GM12872 (cell line): ENCODE results near the gene NRDE2.

ENCODE experiments used
- TF ChIP-seq, protein P1 (sequence below): IDR thresholded peaks from 3 replicates; pipeline ENCODE4 v1.5.1; 2011; ENCODE audit warnings: low read depth, mild to moderate bottlenecking, low read length, moderate library complexity; ENCODE audit not compliant: insufficient read depth

Gene NRDE2

DNA sequence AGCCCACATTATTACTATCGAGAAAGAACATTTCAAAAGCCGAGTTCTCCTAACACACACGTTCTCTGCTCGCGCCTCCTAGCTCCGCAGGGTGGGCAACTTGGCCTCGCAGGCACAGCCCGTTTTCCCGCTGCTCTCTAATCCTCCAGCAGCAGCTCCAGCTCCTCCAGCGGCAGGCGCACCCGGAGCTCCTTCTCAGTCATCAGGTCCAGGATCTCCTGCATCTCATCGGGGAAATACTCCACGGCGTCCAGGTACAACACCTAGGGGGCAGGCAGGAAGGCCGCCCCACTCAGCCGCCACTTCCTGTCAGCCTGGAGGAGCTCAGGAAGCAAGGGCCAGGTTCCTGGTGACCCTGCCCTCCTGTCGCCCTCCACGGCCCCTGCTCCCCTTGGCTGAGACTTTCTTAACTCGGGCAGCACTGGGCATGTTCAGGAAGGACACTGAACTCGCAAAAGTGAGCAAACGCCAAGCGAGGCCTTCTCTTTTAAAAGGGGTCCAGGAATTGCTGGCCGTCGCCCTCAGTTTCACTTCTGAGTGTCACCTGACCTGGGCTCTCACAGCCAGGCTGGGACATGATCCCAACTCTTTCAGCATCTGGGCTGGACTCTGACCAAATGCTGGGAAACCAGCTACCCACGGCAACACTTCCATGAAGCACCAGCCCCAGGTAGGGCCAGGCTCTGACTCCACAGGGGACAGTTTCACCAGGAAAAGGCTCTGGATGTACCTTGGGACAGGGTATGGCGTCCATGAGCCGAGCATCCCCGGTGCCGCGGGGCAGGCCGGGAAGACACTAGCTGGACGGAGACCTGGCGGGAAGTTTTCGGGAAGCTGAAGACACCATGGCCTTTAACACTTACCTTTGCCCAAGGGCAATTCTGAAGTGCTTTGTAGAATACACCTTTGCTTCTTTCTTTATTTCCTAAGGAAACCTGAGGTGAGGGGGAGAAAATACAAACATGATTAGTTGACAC lies 53.3 kb downstream of the NRDE2 start:
- TF ChIP-seq, protein P1, sequence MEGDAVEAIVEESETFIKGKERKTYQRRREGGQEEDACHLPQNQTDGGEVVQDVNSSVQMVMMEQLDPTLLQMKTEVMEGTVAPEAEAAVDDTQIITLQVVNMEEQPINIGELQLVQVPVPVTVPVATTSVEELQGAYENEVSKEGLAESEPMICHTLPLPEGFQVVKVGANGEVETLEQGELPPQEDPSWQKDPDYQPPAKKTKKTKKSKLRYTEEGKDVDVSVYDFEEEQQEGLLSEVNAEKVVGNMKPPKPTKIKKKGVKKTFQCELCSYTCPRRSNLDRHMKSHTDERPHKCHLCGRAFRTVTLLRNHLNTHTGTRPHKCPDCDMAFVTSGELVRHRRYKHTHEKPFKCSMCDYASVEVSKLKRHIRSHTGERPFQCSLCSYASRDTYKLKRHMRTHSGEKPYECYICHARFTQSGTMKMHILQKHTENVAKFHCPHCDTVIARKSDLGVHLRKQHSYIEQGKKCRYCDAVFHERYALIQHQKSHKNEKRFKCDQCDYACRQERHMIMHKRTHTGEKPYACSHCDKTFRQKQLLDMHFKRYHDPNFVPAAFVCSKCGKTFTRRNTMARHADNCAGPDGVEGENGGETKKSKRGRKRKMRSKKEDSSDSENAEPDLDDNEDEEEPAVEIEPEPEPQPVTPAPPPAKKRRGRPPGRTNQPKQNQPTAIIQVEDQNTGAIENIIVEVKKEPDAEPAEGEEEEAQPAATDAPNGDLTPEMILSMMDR = no peak

DNA sequence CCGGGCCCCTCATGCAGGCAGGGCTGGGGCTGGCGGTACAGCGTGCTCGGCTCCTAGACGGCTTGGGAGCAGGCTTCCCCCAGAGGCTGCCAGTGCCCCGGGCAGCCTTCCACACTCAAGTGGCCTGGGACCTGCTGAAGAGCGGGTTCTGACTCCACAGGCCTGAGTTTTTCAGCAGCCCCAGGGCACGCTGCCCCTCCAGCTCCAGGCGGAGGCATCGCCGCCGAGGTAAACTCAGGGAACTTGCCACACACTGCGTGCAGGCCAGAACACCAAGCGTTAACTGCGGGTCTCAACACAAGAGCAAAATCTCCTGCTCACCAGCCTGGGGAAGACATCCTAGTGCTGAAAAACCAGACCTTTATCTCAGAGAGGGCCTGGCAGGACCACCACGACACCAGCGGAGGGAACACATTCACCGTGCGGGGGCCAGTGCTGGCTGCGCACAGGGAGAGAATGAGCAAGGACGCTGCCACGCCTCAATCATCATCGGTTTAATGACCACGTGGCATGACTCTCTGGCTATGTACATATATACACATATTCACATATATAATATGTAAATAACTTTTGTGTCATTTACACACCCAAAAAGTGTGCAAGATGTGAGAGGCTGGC lies 54.1 kb downstream of the NRDE2 start:
- TF ChIP-seq, protein P1 = no peak

DNA sequence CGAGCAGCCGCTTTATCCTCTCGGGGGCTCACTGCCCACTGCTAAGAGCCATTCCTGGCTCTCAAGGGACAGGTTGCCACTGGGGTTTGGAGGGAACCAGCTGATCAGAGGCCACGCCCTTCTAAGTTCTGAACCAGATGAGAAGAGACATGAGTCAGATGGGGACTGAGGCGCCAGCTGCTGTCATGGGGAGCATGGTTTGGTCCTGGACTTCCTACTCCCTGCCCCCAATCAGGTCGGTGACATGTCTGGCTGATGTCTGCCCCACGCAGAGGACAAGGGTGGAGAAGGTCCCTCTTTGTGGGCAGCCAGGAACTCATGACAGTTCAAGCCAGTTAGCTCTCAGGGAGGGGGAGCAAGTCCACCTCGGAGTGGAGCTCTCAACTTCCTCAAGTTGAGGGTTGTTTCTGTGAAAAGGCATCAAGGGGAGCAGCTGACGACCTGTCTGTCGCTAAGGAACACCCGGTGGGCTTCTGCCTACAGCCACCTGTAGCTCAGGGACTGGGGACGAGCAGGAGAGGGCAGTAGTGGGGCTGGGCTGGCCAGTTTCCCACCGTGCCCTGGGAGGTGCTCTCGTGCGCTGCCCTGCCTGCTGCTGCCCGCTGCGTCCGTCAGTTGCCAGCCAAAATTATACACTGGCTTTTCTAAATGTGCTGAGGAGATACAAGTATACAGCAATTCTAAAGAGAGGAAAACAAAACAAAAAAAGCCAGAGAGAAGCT lies 54.9 kb downstream of the NRDE2 start:
- TF ChIP-seq, protein P1 = no peak

DNA sequence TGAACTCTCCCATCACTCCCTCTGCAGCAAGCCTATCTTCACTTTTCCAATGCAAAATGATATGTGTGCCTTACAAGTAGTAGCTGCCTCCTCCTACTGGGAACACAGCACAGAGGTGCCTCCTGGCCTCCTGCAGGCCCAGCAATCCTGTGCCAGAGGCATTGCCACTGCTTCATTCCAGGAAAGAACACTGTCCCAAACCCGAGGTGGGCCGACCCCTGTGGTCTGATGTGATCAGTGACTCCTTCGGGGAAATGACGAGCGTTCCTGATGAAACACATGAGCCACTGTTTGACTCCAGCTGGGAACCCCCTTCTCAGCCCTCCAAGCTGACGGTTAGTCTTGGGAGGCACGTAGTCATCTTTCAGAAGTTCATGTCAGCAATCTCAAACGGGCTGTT lies 55.9 kb downstream of the NRDE2 start:
- TF ChIP-seq, protein P1 = no peak

DNA sequence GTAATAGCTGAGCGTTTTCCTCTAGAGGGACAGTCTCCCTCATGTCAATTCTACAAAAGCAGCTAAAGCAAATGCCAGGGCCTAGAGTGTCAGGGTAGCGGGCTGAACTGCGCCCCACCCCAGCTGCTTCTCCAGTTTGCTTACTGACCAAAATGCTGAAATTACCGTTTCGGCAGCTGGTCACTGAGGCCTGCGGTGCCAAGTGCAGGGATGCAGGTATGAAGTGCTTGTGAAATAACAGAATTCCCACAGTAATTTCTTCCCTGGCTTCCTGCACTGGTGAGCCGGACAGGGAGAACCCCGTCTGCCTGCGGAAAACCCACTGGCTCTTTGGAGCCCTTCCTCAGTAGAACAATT lies 56.3 kb downstream of the NRDE2 start:
- TF ChIP-seq, protein P1 = no peak

DNA sequence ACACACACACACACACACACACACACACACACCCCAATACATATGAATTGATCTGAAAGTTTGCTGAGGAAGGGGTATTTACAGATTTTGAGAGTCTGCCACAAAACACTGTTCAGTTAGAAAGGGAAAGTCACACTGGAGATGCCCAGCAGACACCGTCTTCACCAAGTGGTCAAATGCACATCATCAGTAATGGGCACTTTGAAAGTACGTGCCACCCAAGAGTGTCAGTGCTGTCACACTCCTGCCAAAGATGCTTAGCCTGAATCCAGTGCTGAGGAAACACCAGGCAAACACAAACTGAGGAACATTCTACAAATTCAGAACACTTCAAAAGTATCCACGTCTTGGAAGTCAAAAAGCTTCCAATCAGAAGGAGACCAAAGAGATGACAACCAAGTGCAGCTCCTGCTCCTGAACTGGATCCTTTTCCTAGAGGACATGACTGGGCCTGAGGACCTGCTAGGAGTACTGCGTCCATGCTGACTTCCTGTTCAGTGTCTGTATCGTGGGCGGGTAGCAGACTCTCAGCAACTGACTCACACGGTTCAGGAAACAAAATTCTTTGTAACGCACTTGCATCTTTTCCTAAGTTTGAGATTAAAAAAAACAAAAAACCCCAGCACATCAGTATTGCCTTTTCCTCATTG lies 56.8 kb downstream of the NRDE2 start:
- TF ChIP-seq, protein P1 = no peak

DNA sequence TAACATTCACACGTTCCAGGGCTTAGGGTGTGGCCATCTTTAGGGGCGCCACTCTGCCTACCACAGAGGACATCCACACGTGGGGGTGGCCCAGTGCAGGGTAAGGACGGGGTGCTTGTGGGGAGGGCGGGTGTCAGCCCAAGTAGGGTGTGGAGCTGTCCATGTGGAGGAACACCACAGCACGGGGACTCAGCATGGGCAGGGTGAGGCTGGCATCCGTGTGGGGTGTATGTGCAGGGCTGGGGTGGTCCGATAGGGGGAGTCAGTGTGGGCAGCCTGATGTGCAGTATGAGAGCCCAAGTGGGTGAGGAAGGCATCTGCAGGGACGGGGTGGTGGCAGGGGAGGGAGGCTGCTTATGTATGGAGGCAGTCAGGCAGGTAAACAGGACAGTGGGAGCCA lies 57.7 kb downstream of the NRDE2 start:
- TF ChIP-seq, protein P1 = no peak
